ENCODE results near the gene RRP9.

The RRP9 gene

GRCh38 chr3:51983578-51984268 is 42.0 kb upstream of the RRP9 start:
- H3K36me3 ChIP-seq (ENCODE audit: control insufficient read depth, low read length), result peaks cover 6% of the 10 kb centered on the region; the same call in 1 of the 2 replicates
- no peak for TF ChIP-seq CTCF (IDR thresholded peaks at IDR 0.05; ENCODE audit: low read depth, low read length, poor library complexity, severe bottlenecking)
- TF ChIP-seq EZH2phosphoT487 (IDR thresholded peaks at IDR 0.05; ENCODE audit: borderline replicate concordance, low read length), result no peak
- H4K20me1 ChIP-seq (ENCODE audit: control insufficient read depth, insufficient read depth, low read depth, low read length), result no peaks in the 10 kb centered on the region
- peak overlapping the region; percentile 90 for H3K4me3 ChIP-seq (ENCODE audit: low read length)
- no peaks in the 10 kb centered on the region for H3K9me3 ChIP-seq (ENCODE audit: control insufficient read depth, insufficient read depth, low read length)
- no peaks in the 10 kb centered on the region for H3K27me3 ChIP-seq (ENCODE audit: control insufficient read depth, low read length)
- peak overlapping the region; percentile 60 for H3K27ac ChIP-seq (ENCODE audit: low read depth, low read length)
- H3F3A ChIP-seq (ENCODE audit: control insufficient read depth, insufficient read depth), result peaks cover 16% of the 10 kb centered on the region
- H3K4me1 ChIP-seq (ENCODE audit: control insufficient read depth, low read length), result peaks cover 30% of the 10 kb centered on the region
- peak overlapping the region; percentile 99 for H3K4me2 ChIP-seq (ENCODE audit: low read length)
- no peaks in the 10 kb centered on the region for H3K9me2 ChIP-seq (replicated peaks; ENCODE audit: control insufficient read depth, low read length)
- H3K79me2 ChIP-seq (ENCODE audit: control insufficient read depth, low read length), result peaks cover 23% of the 10 kb centered on the region

- Histone ChIP-seq H3K36me3 (ENCODE audit: control insufficient read depth, low read length) (peaks cover 6% of the 10 kb centered on the region; the same call in 1 of the 2 replicates), H3K27ac (ENCODE audit: low read depth, low read length) (peak within 1 kb of the TSS; percentile 60)
- TF ChIP-seq CTCF (IDR thresholded peaks at IDR 0.05; ENCODE audit: low read depth, low read length, poor library complexity, severe bottlenecking) (no peak), EZH2phosphoT487 (IDR thresholded peaks at IDR 0.05; ENCODE audit: borderline replicate concordance, low read length) (no peak)
These were observed 41.3 kb upstream of the RRP9 start, which contains the start of gene ACY1 for GRCh38 chr3:51982838-51983577. Gene ACY1 (plus strand): TSS chr3:51983535. CDS start chr3:51984065, 530 bp downstream.

GRCh38 chr3:51982352-51982837 is 40.7 kb upstream of the RRP9 start:
- Histone ChIP-seq H3K36me3 (ENCODE audit: control insufficient read depth, low read length) (peaks cover 6% of the 10 kb centered on the region; the same call in 1 of the 2 replicates), H3K79me2 (ENCODE audit: control insufficient read depth, low read length) (peaks cover 23% of the 10 kb centered on the region), H4K20me1 (ENCODE audit: control insufficient read depth, insufficient read depth, low read depth, low read length) (no peaks in the 10 kb centered on the region), H3K27me3 (ENCODE audit: control insufficient read depth, low read length) (no peaks in the 10 kb centered on the region), H3K4me2 (ENCODE audit: low read length) (peak overlapping the region; percentile 99), H3K27ac (ENCODE audit: low read depth, low read length) (peak overlapping the region; percentile 60), H3F3A (ENCODE audit: control insufficient read depth, insufficient read depth) (peaks cover 14% of the 10 kb centered on the region), H3K9me3 (ENCODE audit: control insufficient read depth, insufficient read depth, low read length) (no peaks in the 10 kb centered on the region), H3K4me3 (ENCODE audit: low read length) (peak overlapping the region; percentile 90), H3K9me2 (replicated peaks; ENCODE audit: control insufficient read depth, low read length) (no peaks in the 10 kb centered on the region), H3K4me1 (ENCODE audit: control insufficient read depth, low read length) (peaks cover 30% of the 10 kb centered on the region)
- TF ChIP-seq CTCF (IDR thresholded peaks at IDR 0.05; ENCODE audit: low read depth, low read length, poor library complexity, severe bottlenecking), result peak; percentile 85
- no peak for TF ChIP-seq EZH2phosphoT487 (IDR thresholded peaks at IDR 0.05; ENCODE audit: borderline replicate concordance, low read length)

More at GRCh38 chr3:51982838-51983577, 41.3 kb upstream of the RRP9 start, which contains the start of gene ACY1:
- peak within 1 kb of the TSS; percentile 90 for H3K4me3 ChIP-seq (ENCODE audit: low read length)
- H3K4me2 ChIP-seq (ENCODE audit: low read length), result peak within 1 kb of the TSS; percentile 99
- peaks cover 23% of the 10 kb centered on the region for H3K79me2 ChIP-seq (ENCODE audit: control insufficient read depth, low read length)
- no peaks in the 10 kb centered on the region for H3K27me3 ChIP-seq (ENCODE audit: control insufficient read depth, low read length)
- peaks cover 30% of the 10 kb centered on the region for H3K4me1 ChIP-seq (ENCODE audit: control insufficient read depth, low read length)
- H3K9me2 ChIP-seq (replicated peaks; ENCODE audit: control insufficient read depth, low read length), result no peaks in the 10 kb centered on the region
- H4K20me1 ChIP-seq (ENCODE audit: control insufficient read depth, insufficient read depth, low read depth, low read length), result no peaks in the 10 kb centered on the region
- H3F3A ChIP-seq (ENCODE audit: control insufficient read depth, insufficient read depth), result peaks cover 14% of the 10 kb centered on the region
- no peaks in the 10 kb centered on the region for H3K9me3 ChIP-seq (ENCODE audit: control insufficient read depth, insufficient read depth, low read length)
